ENCODE data around the gene KCNK13.
"Not testable (repeated sequence)": the region's sequence is repeated elsewhere in the genome, so short reads cannot be mapped to it uniquely, and the experiment has no call there.

DNA sequence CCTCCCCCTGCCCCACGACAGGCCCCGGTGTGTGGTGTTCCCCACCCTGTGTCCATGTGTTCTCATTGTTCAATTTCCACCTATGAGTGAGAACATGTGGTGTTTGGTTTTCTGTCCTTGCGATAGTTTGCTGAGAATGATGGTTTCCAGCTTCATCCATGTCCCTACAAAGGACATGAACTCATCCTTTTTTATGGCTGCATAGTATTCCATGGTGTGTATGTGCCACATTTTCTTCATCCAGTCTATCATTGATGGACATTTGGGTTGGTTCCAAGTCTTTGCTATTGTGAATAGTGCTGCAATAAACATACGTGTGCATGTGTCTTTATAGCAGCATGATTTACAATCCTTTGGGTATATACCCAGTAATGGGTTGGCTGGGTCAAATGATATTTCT lies 35.2 kb upstream of the KCNK13 start:
- TF ChIP-seq PPARA (CRISPR knock-in tag; IDR thresholded peaks at IDR 0.05; ENCODE audit: borderline replicate concordance); ZNF565 (CRISPR knock-in tag; conservative IDR thresholded peaks at IDR 0.05; ENCODE audit: low read depth); ZC3H10 (CRISPR knock-in tag; IDR thresholded peaks at IDR 0.05); TOX (CRISPR knock-in tag; IDR thresholded peaks at IDR 0.05; ENCODE audit: borderline replicate concordance): not testable (repeated sequence)
